ENCODE results near the gene LNPEP.

DNA sequence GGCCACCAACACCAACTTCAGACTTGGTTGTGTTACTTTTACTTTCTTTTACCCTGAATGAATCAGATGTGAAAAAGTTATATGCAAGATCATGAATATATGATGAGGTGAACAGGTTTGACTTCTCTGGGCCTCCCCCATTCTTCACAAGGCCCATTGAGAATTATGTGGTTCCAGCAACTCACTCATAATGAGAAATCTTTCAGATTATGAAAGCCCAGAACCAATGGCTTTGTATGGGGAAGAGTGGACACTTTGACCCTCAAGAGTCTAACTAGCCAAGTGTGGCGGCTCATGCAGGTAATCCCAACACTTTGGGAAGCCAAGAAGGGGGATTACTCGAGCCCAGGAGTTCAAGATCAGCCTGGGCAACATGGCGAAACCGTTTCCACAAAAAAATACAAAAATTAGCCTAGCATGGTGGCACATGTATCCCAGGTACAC lies 16.1 kb upstream of the LNPEP start:
- TF ChIP-seq JUND (IDR thresholded peaks at IDR 0.05) (no peak), GABPA (IDR thresholded peaks at IDR 0.05 in 1 of 2, conservative IDR thresholded peaks at IDR 0.05 in 1 of 2) (no peak), TAF1 (conservative IDR thresholded peaks at IDR 0.05) (no peak), YY1 (IDR thresholded peaks at IDR 0.05) (no peak)
- TF ChIP-seq, protein P1, sequence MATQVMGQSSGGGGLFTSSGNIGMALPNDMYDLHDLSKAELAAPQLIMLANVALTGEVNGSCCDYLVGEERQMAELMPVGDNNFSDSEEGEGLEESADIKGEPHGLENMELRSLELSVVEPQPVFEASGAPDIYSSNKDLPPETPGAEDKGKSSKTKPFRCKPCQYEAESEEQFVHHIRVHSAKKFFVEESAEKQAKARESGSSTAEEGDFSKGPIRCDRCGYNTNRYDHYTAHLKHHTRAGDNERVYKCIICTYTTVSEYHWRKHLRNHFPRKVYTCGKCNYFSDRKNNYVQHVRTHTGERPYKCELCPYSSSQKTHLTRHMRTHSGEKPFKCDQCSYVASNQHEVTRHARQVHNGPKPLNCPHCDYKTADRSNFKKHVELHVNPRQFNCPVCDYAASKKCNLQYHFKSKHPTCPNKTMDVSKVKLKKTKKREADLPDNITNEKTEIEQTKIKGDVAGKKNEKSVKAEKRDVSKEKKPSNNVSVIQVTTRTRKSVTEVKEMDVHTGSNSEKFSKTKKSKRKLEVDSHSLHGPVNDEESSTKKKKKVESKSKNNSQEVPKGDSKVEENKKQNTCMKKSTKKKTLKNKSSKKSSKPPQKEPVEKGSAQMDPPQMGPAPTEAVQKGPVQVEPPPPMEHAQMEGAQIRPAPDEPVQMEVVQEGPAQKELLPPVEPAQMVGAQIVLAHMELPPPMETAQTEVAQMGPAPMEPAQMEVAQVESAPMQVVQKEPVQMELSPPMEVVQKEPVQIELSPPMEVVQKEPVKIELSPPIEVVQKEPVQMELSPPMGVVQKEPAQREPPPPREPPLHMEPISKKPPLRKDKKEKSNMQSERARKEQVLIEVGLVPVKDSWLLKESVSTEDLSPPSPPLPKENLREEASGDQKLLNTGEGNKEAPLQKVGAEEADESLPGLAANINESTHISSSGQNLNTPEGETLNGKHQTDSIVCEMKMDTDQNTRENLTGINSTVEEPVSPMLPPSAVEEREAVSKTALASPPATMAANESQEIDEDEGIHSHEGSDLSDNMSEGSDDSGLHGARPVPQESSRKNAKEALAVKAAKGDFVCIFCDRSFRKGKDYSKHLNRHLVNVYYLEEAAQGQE (IDR thresholded peaks at IDR 0.05), result no peak
- TF ChIP-seq, protein P2, sequence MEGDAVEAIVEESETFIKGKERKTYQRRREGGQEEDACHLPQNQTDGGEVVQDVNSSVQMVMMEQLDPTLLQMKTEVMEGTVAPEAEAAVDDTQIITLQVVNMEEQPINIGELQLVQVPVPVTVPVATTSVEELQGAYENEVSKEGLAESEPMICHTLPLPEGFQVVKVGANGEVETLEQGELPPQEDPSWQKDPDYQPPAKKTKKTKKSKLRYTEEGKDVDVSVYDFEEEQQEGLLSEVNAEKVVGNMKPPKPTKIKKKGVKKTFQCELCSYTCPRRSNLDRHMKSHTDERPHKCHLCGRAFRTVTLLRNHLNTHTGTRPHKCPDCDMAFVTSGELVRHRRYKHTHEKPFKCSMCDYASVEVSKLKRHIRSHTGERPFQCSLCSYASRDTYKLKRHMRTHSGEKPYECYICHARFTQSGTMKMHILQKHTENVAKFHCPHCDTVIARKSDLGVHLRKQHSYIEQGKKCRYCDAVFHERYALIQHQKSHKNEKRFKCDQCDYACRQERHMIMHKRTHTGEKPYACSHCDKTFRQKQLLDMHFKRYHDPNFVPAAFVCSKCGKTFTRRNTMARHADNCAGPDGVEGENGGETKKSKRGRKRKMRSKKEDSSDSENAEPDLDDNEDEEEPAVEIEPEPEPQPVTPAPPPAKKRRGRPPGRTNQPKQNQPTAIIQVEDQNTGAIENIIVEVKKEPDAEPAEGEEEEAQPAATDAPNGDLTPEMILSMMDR (IDR thresholded peaks at IDR 0.05; ENCODE audit: low read depth, low read length, missing input control), result no peak

All from liver (tissue), 3 donors.